ENCODE measurements around the gene ARMC12. TPM values are rescaled to one million over a fixed set of nuclear protein-coding genes. Genes with fewer than 3 reads are reported as not detected.

ARMC12 gene
- total and polyA plus RNA-seq, 7 experiments from 2014 or later = 0.78 to 1.8 (median 1.3) TPM

- no peak overlapping the region for H3K27ac Mint-ChIP-seq
- ChIA-PET POLR2A (no interaction called here), CTCF (interaction anchor here (1.0 kb wide), 1 partner anchor 178 kb away, joined by 3 read pairs; no protein-coding TSS in a partner anchor)
These were observed 9.7 kb downstream of the ARMC12 start for GRCh38 chr6:35746516-35746915.

GRCh38 chr6:35747877-35748276 is 11.0 kb downstream of the ARMC12 start:
- CTCF ChIA-PET = interaction anchor here (0.6 kb wide), 1 partner anchor 157 kb away, joined by 4 read pairs; no protein-coding TSS in a partner anchor
- peaks cover 0 to 2% (median 0%) of the 10 kb centered on the region in 5 donors for H3K27me3 Mint-ChIP-seq

More at GRCh38 chr6:35746516-35746915, 9.7 kb downstream of the ARMC12 start:
- Mint-ChIP-seq H3K36me3 (peaks cover 5 to 18% (median 6%) of the 10 kb centered on the region in 5 donors), H3K4me3 (no peak overlapping the region), H3K27me3 (peaks cover 0 to 2% (median 0%) of the 10 kb centered on the region in 5 donors), H3K9me3 (peaks cover 0 to 18% (median 6%) of the 10 kb centered on the region in 11 donors), H3K4me1 (peaks cover 0 to 2% (median 0%) of the 10 kb centered on the region in 7 donors)
- Histone ChIP-seq H3K27me3 (ENCODE audit: control insufficient read depth in 2 of 2, insufficient read depth in 2 of 2, low read length in 2 of 2) (no peaks in the 10 kb centered on the region), H3K27ac (ENCODE audit: low read depth, low read length) (no peak overlapping the region), H3K4me1 (ENCODE audit: control insufficient read depth in 2 of 2, insufficient read depth in 2 of 2, low read length in 2 of 2) (no peaks in the 10 kb centered on the region), H3K9me3 (ENCODE audit: control insufficient read depth in 2 of 3, low read length in 3 of 3) (no peaks in the 10 kb centered on the region), H3K4me3 (ENCODE audit: low read length) (no peak overlapping the region), H3K36me3 (ENCODE audit: control insufficient read depth in 2 of 3, insufficient read depth in 3 of 3, low read length in 3 of 3) (no peaks in the 10 kb centered on the region)
- intact Hi-C loops (cut with micrococcal nuclease) = no loop called here
- DNase-seq (no peak), ATAC-seq (no peak)

GRCh38 chr6:35750557-35750956 is 13.7 kb downstream of the ARMC12 start:
- H3K4me3 Mint-ChIP-seq = no peak overlapping the region
- no peaks in the 10 kb centered on the region for H3K4me1 ChIP-seq (ENCODE audit: control insufficient read depth in 2 of 2, insufficient read depth in 2 of 2, low read length in 2 of 2)
- H3K27ac ChIP-seq (ENCODE audit: low read depth, low read length) = no peak overlapping the region
- no peaks in the 10 kb centered on the region for H3K36me3 ChIP-seq (ENCODE audit: control insufficient read depth in 2 of 3, insufficient read depth in 3 of 3, low read length in 3 of 3)
- ATAC-seq (no peak), DNase-seq (no peak)
- intact Hi-C loops (cut with micrococcal nuclease) = no loop called here
- H3K36me3 Mint-ChIP-seq = peaks cover 5 to 18% (median 6%) of the 10 kb centered on the region in 5 donors
- peaks cover 0 to 18% (median 6%) of the 10 kb centered on the region in 11 donors for H3K9me3 Mint-ChIP-seq
- ChIA-PET POLR2A (interaction anchor here (0.6 to 0.7 kb wide), 2 partner anchors 134 to 1217 kb away, joined by 3 to 4 read pairs; no protein-coding TSS in a partner anchor), CTCF (no interaction called here)
- H3K27ac Mint-ChIP-seq = no peak overlapping the region
- H3K9me3 ChIP-seq (ENCODE audit: control insufficient read depth in 2 of 3, low read length in 3 of 3) = no peaks in the 10 kb centered on the region
- H3K4me3 ChIP-seq (ENCODE audit: low read length) = no peak overlapping the region
- no peaks in the 10 kb centered on the region for H3K27me3 ChIP-seq (ENCODE audit: control insufficient read depth in 2 of 2, insufficient read depth in 2 of 2, low read length in 2 of 2)
- peaks cover 0 to 9% (median 0%) of the 10 kb centered on the region in 7 donors for H3K4me1 Mint-ChIP-seq
- peaks cover 0 to 2% (median 0%) of the 10 kb centered on the region in 5 donors for H3K27me3 Mint-ChIP-seq

More at GRCh38 chr6:35747877-35748276, 11.0 kb downstream of the ARMC12 start:
- H3K27ac Mint-ChIP-seq = no peak overlapping the region
- H3K9me3 Mint-ChIP-seq = peaks cover 0 to 18% (median 6%) of the 10 kb centered on the region in 11 donors
- H3K4me3 Mint-ChIP-seq = no peak overlapping the region
- Histone ChIP-seq H3K4me3 (ENCODE audit: low read length) (no peak overlapping the region), H3K36me3 (ENCODE audit: control insufficient read depth in 2 of 3, insufficient read depth in 3 of 3, low read length in 3 of 3) (no peaks in the 10 kb centered on the region), H3K27me3 (ENCODE audit: control insufficient read depth in 2 of 2, insufficient read depth in 2 of 2, low read length in 2 of 2) (no peaks in the 10 kb centered on the region), H3K27ac (ENCODE audit: low read depth, low read length) (no peak overlapping the region), H3K4me1 (ENCODE audit: control insufficient read depth in 2 of 2, insufficient read depth in 2 of 2, low read length in 2 of 2) (no peaks in the 10 kb centered on the region), H3K9me3 (ENCODE audit: control insufficient read depth in 2 of 3, low read length in 3 of 3) (no peaks in the 10 kb centered on the region)
- DNase-seq = no peak
- peaks cover 5 to 18% (median 6%) of the 10 kb centered on the region in 5 donors for H3K36me3 Mint-ChIP-seq
- H3K4me1 Mint-ChIP-seq = peaks cover 0 to 6% (median 0%) of the 10 kb centered on the region in 7 donors
- intact Hi-C loops (cut with micrococcal nuclease) = no loop called here
- POLR2A ChIA-PET = interaction anchor here (0.5 to 0.6 kb wide), 2 partner anchors 24 to 756 kb away, joined by 3 to 5 read pairs; no protein-coding TSS in a partner anchor
- no peak for ATAC-seq

- CTCF ChIA-PET = no interaction called here
- Histone ChIP-seq H3K4me1 (ENCODE audit: control insufficient read depth in 2 of 2, insufficient read depth in 2 of 2, low read length in 2 of 2) (no peaks in the 10 kb centered on the region), H3K9me3 (ENCODE audit: control insufficient read depth in 2 of 3, low read length in 3 of 3) (no peaks in the 10 kb centered on the region), H3K27ac (ENCODE audit: low read depth, low read length) (no peak overlapping the region), H3K4me3 (ENCODE audit: low read length) (no peak overlapping the region), H3K36me3 (ENCODE audit: control insufficient read depth in 2 of 3, insufficient read depth in 3 of 3, low read length in 3 of 3) (no peaks in the 10 kb centered on the region), H3K27me3 (ENCODE audit: control insufficient read depth in 2 of 2, insufficient read depth in 2 of 2, low read length in 2 of 2) (no peaks in the 10 kb centered on the region)
- POLR2A ChIA-PET = no interaction called here
- DNase-seq = no peak
- no peak for ATAC-seq
- intact Hi-C loops (cut with micrococcal nuclease) = no loop called here
- Mint-ChIP-seq H3K27me3 (no peaks in the 10 kb centered on the region), H3K9me3 (peaks cover 0 to 15% (median 5%) of the 10 kb centered on the region in 11 donors), H3K36me3 (peaks cover 5 to 12% (median 6%) of the 10 kb centered on the region in 5 donors), H3K4me3 (no peak overlapping the region), H3K27ac (peak overlapping the region in 1 of 9 donors; percentile 29), H3K4me1 (peaks cover 0 to 9% (median 0%) of the 10 kb centered on the region in 7 donors)
These were observed 14.8 kb downstream of the ARMC12 start for GRCh38 chr6:35751594-35751993.

GRCh38 chr6:35752330-35752729 is 15.5 kb downstream of the ARMC12 start:
- ChIA-PET POLR2A (no interaction called here), CTCF (no interaction called here)

GRCh38 chr6:35754452-35755277 is 17.8 kb downstream of the ARMC12 start:
- Mint-ChIP-seq H3K36me3 (no peaks in the 10 kb centered on the region), H3K27me3 (peaks cover 0 to 11% (median 5%) of the 10 kb centered on the region in 5 donors), H3K9me3 (peaks cover 0 to 1% (median 0%) of the 10 kb centered on the region in 11 donors), H3K27ac (no peak overlapping the region), H3K4me1 (peaks cover 0 to 11% (median 0%) of the 10 kb centered on the region in 7 donors), H3K4me3 (no peak overlapping the region)
- no peak for ATAC-seq
- intact Hi-C loops (cut with micrococcal nuclease) = no loop called here
- Histone ChIP-seq H3K36me3 (ENCODE audit: control insufficient read depth in 2 of 3, insufficient read depth in 3 of 3, low read length in 3 of 3) (no peaks in the 10 kb centered on the region), H3K4me1 (ENCODE audit: control insufficient read depth in 2 of 2, insufficient read depth in 2 of 2, low read length in 2 of 2) (no peaks in the 10 kb centered on the region), H3K27ac (ENCODE audit: low read depth, low read length) (no peak overlapping the region), H3K4me3 (ENCODE audit: low read length) (no peak overlapping the region), H3K27me3 (ENCODE audit: control insufficient read depth in 2 of 2, insufficient read depth in 2 of 2, low read length in 2 of 2) (peaks cover 0 to 2% of the 10 kb centered on the region in 2 donors), H3K9me3 (ENCODE audit: control insufficient read depth in 2 of 3, low read length in 3 of 3) (no peaks in the 10 kb centered on the region)
- ChIA-PET POLR2A (no interaction called here), CTCF (no interaction called here)
- no peak for DNase-seq

More at GRCh38 chr6:35752330-35752729, 15.5 kb downstream of the ARMC12 start:
- Histone ChIP-seq H3K9me3 (ENCODE audit: control insufficient read depth in 2 of 3, low read length in 3 of 3) (no peaks in the 10 kb centered on the region), H3K27ac (ENCODE audit: low read depth, low read length) (no peak overlapping the region), H3K36me3 (ENCODE audit: control insufficient read depth in 2 of 3, insufficient read depth in 3 of 3, low read length in 3 of 3) (no peaks in the 10 kb centered on the region), H3K4me3 (ENCODE audit: low read length) (no peak overlapping the region), H3K27me3 (ENCODE audit: control insufficient read depth in 2 of 2, insufficient read depth in 2 of 2, low read length in 2 of 2) (no peaks in the 10 kb centered on the region), H3K4me1 (ENCODE audit: control insufficient read depth in 2 of 2, insufficient read depth in 2 of 2, low read length in 2 of 2) (no peaks in the 10 kb centered on the region)
- no peaks in the 10 kb centered on the region for H3K27me3 Mint-ChIP-seq
- H3K36me3 Mint-ChIP-seq = peaks cover 3 to 8% (median 6%) of the 10 kb centered on the region in 5 donors
- DNase-seq (no peak), ATAC-seq (no peak)
- H3K27ac Mint-ChIP-seq = no peak overlapping the region
- H3K4me1 Mint-ChIP-seq = peaks cover 0 to 9% (median 0%) of the 10 kb centered on the region in 7 donors
- peaks cover 0 to 9% (median 3%) of the 10 kb centered on the region in 11 donors for H3K9me3 Mint-ChIP-seq
- intact Hi-C loops (cut with micrococcal nuclease) = no loop called here
- H3K4me3 Mint-ChIP-seq = no peak overlapping the region

Data from naive thymus-derived CD4-positive, alpha-beta T cell (primary cell).